NCI-H524 treated with DMSO at 0.1 percent for 48 hours (cell line): Measurements from ENCODE around the gene PRCC.
A peak's percentile ranks its signal among the peaks of the same experiment; 100 is the strongest.

Experiments
- DNase-seq: peaks from one replicate; lab custom pipeline; 2025; lab: John Stamatoyannopoulos, UW

PRCC gene

DNA sequence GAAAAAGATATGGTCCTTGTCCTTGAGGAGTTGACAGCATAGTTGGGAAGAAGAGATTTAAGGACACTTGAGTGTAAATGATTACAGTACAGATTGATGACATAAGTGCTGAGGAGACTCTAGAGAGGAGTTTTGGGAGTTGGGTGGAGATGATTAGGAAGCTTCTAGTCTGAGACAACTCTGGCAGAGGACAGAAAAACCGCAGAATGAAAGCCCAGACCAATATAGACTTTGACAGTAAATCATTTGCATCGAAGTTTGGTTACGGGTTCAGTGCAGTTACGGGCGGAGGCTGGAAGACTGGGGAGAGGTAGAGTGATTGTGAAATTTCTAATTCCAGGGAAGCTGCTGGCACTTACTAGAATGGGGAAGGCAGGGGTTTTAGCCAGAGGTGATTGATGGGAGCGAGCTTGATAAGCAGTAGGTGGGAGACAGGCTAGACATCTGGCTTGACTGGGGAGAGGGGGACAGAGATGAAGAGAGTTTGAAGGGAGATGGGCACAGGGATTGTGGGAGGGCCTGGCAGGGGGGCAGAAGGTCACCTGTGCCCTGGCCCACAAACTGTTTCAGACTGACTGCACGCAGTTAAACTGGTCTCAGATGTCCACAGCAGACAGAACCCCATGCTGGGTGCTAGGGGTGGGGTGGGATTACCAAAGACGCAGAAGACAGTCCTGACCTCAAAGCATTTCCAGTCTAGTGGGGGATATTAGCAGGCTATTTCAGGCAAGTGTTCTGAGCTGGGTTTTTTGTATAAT, 29.2 kb downstream of the PRCC start:
- no peak for DNase-seq

DNA sequence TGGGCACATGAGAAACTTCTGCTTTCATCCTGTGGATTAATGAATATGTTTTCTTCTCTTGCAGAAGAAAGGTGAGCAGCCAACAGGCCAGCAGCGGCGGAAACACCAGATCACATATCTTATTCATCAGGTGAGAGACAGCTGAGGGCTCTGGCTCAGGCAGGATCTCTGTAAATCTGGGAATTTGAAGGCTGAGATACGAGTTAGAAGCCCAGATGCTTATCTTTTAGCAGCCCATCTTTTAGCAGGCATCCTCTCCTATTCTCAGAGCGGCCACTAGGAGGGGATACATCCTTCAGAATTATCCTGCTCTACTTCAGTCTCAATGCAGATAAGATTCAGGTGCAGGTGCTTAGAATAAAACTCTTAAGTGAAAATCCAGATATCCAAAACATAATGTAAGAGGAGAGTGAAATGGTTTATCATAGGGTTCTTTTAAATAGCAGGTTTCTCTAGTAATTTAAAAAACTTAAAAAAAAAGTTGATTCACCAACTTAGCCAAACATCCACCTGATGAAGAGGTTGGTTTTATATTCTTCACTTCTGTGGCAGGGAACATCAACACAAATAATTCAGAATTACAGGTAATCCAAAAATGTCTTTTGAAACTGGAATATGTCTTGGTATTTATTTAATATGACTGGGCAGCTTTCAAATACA, 30.0 kb downstream of the PRCC start:
- DNase-seq: no peak

DNA sequence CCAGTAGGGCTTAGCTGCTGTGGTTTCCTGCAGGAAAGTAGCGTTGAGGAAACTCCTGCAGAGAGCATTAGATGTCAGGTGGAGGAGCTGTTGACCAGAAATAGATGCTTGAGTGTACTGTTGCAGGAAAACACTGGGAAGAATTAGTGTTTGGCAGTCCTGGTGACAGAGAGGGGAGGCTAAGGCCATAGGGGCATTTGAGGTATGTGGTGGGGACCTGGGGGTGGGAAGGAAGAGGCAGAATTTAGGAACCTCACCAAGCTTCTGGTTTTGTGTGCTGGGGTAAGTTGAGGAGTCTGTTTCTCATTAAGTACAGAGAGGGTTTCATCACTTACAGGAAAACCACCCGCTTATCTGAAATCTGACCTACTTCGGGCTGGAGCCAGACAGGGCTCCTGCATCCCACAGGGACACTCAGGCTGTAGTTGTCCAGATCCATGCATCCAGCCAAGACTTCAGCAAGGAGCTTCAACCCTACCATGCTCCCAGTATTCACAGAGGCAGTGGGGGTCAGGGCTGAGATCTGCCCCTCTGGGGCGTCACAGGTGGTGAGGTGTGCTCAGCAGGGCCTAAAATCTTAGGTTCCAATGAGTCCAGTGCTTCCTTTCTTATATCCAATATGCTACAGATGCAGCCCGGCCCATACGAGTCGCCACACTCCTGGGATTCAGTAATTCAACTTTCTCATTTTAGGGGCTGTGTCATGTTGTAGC, 34.2 kb downstream of the PRCC start:
- no peak for DNase-seq

DNA sequence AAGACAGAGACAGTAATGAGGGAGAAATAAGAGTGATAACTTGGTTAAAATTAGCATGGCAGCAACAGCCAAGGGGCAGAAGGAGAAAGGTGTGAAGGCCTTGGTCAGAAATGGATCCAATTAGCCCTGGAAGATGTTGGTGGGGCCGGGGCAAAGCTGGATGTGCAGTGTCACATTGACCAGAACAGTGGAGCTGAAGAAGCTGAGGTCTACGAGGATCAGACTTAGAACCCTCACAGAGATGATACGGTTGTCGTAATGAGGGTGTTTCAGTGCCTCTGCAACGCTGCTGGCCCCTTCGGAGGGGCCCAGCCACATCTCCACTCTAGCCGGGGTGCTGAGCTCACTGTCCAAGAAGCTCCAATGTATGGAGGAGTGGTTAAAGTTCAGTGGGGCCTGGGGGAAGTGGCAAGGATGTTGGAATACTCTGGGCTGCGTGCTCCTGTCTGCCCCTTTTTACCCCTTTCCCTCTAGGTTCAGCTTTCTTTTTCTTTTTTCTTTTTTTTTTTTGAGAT, 35.1 kb downstream of the PRCC start:
- DNase-seq: no peak

DNA sequence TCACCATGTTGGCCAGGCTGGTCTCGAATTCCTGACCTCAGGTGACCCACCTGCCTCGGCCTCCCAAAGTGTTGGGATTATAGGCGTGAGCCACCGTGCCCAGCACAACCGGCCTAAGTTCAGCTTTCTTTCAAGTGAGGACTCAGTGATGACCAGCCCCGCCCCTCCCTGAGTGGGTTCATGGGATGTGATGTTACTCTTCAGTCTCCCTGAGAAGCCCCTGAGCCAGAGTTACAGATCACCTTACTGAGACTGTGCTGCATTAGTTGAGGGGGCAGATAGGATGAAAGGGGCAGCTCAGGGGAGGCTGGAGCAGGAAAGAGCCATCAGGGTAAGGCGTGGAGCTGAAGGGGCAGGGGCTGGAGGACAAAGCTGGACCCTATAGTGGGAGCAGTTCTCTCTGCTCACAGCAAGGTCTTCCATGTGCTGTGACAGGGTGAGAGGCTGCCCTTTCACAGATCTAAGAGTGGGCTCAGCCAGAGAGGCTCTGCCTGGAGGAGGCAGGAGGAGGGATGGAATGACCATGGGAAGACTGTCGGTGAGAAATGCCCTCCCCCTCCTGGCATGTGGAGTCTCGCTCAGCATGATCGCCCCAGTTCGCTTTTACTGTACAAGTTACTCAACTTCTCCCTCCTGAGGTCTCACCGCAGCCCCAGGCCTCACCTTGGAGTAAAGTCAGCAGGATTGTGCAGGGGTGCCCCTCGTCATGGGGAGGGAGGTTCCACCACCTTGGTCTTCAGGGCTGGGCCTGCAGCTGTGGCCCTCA, 35.9 kb downstream of the PRCC start:
- no peak for DNase-seq

DNA sequence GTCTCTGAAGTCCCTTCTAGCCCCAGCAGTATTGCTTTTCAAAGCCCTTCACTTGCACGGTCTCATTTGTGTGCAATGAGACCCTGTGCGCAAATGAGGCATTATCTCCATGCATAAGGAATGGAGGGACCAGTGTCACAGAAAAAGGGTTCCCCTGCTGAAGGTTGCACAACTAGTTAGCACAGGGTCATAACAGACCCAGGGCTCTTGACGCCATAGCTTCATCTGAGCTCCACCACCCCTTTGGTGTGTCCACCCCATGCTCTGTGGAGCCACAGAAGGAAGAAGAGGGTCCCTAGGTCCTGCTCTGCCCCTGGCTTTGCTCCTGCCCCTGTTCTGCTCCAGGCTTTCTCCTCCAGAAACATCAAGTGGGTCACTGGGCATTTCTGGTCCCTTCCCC, 36.7 kb downstream of the PRCC start:
- no peak for DNase-seq

DNA sequence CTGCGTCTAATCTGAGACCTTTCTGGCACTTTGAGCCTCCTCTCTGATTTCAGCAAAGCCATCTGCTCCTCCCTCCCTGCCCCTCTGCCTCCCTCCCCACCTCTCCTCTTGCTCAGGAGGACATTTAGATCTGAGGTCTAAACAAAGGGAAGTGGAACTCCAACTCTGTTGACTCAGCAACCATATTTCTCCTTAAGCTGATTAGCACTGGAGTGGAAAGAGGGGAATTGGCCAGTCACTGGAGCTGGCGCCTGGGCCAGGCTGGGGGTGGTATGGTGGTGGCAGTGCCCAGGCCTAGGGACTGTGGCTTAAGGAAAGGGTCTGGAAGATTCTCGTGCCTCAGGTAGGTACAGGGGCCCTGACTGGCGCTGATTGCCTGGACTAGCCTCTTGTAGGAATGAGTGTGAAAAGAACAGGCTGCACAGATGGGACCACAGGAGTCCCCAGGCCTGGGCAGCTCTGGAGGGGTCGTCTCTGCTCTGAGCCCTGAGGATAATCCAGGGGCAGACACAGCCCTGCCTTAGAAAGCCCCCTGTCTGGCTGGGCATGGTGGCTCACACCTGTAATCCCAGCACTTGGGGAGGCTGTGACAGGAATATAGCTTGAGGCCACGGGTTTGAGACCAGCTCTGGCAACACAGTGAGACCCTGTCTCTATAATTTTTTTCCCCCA, 37.4 kb downstream of the PRCC start:
- DNase-seq: peak; percentile 85

DNA sequence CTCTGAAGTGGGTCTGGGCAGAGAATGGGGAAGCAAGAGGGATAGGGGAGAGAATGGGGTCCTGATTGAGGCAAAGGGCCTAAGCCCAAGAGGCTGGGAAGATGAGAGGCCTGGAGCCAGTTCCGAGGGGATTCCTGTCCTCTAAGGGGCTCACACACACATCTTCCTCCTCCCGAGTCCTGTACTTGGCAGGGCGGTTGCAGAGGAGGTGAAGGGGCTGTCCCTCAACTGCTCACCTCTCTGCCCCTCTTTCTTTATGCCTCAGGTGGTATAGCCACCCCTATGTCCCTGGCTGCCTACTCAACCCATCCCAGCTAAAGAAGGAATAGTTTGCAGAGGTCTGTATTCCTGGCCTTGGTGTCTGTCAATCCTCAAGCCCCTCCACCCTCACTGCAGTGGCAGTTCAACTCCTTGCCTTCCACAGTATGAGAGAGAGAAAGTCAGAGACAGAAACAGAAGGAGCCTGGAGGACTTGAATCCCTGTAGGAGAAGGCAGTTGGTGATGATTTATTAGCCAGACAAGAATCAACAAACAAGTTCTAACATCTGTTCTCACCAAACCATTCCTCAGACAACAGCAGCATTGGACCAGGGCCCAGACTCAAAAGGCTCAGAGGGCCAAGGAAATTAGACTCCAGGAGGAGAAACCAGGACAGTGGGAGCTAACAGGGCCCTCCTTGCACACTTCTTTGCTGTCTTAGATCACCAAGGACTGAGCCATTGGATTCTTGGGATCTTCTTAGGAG, 38.6 kb downstream of the PRCC start:
- peak; percentile 63 for DNase-seq

DNA sequence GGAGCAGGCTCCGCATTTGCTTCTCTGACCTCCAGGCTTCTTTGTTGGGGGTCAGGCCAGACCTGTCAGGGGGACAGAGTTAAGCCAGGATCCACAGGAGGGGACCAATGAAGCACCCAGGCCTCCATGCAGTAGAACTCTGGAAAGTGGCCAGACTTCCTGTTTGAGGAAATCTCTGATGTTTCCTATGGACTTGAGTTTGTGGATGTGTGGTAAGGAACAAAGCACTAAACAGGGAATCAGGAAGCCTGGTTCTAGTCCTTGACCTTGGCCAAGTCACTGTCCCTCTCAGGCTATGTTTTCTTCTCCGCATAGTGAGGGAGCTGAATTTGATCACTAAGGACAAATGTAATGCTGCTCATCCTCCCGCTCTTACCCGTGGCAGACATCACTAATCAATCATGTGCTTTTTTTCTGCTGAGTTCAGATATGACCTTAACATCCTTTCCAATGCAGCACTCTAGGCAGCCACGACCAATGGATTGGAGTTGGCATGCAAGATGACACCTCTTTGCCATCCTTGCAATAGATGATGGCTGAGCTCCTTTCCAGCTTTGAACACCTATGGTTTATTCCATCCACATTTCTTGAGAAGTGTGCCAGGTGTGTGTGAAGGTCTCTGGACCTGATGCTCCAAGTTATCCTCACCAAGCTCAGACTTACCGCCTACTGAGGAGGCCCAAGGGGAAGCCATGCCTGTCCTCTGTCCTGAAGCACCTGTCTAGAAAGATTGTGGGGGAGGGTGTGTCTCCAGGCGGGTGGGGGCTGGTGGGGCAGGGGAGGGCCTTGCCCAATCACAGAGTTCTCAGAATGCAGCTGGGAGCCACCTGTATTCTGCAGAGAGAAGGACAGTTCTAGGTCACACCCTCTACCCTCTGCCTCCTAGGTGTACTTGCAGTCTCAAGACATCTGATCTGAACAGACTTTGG, 39.4 kb downstream of the PRCC start:
- no peak for DNase-seq

DNA sequence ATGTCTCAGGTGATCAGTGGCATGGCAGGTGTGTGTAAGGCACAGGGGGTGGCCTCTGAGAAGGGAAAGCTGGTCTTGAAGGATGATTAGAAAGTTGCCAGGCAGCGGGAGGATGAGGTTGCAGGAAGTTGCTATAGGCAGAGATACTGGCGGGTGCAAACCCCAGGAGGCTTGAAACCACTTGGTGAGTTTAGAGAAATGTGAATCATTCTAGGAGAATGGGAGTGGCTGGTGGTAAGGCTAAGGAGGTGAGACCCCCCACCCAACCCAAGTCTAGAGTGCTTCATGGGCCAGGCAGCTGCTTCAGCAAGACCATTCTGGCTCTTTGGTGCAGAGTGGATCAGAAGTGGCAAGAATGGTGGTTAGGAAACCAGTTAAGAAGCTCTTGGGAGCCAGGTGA, 40.3 kb downstream of the PRCC start:
- no peak for DNase-seq

DNA sequence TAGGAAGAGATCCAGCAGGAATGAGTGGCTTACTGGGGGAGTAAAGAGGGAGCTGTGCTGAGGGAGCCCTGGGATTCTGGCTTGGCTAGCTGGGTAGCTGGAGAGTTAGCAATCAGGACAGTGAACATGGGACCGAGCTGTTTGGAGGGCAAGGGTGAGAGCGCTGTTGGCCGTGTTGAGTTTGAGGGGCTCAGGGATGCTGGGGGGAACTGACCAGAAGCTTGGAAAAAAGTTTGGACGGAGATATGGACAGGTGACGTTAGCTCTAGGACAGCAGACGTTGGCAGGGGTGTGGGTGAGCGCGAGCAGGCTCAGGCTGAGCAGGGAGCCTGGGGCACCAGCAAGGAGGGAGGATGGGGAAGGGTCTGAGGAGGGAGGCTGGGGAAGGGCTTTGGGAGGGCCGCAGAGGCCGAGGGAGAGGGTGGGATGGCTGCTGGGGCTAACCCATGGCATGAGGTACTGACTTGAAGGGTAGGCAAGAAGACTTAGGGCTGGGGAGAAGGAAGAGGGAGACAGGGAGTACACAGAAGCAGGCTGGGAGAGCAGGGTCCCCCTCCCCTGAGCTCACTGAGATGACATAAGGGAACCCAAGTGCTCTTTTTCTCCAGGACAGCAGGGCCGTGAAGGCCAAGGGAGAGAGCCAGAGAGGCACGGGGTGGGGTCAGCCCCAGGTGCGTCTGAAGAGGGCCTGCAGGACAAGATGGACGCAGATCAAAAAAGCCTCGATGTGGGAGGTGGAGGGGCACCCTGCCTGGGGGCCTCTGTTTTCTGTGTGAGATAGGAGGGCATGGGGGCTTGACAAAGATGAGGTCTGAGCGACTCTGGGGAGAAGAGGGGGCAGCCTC, 41.1 kb downstream of the PRCC start:
- no peak for DNase-seq

DNA sequence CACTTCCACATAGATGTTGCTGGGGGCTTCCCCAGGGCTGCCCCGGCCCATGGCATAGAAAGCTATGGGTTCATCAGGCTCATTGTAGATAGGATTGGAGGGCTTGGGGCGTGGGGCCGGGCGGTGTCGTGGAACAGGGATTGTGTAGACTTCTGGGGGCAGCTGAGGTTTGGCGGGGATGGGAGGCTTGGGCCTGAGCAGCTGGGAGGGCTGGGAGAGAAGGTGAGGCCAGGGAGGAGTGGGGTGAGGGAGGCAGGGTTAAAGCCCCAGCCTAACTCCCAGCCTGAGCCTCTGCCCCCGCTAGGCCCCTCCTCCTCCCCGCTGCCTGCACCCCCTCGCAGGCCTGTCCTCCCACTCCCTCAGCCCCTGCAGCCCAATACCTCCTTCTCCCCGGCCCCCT, 41.9 kb downstream of the PRCC start:
- DNase-seq: no peak

DNA sequence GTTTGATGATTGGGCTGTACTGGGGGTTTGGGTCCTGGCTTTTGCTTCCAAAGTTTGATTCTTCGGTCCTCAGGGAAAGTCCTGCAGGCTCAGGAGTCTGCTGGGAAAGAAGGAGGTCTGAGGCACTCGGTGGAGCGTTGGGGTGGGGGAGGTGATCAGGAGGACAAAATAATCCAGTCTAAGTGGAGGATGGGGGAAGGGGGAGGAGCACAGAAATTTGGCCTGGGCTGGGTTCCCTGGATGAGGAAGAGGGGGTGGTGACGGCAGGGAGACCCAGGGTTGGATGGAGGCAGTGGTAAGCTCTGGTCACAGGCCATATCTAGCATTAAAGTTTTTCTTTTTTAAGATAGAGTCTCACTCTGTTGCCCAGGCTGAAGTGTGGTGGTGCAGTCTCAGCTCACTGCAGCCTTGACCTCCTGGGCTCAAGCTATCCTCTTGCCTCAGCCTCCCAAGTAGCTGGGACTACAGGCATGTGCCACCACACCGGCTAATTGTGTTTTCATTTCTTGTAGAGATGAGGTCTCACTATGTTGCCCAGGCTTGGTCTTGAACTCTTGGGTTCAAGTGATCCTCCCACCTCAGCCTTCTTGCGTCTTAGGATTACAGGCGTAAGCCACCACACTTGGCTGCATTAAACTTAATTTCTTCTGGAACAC, 42.5 kb downstream of the PRCC start:
- no peak for DNase-seq

DNA sequence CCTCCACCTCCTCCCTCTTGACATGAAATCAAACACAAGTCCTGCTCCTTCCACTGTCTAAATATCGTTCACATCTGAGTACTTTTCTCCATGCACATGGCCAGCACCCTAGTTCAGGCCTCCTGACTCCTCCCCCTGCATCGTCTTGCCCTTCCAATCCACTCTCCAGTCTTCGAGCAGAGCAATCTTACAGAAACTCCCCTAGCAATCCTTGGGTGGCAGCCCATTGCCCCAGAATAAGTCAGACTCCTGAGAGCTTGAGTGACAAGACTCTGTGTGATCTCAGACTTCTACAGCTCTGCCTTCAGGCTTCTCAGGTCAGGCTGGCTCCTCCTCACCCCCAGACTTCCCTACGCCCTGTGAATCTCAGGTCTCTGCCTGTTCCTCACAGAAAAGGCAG, 43.8 kb downstream of the PRCC start:
- no peak for DNase-seq

DNA sequence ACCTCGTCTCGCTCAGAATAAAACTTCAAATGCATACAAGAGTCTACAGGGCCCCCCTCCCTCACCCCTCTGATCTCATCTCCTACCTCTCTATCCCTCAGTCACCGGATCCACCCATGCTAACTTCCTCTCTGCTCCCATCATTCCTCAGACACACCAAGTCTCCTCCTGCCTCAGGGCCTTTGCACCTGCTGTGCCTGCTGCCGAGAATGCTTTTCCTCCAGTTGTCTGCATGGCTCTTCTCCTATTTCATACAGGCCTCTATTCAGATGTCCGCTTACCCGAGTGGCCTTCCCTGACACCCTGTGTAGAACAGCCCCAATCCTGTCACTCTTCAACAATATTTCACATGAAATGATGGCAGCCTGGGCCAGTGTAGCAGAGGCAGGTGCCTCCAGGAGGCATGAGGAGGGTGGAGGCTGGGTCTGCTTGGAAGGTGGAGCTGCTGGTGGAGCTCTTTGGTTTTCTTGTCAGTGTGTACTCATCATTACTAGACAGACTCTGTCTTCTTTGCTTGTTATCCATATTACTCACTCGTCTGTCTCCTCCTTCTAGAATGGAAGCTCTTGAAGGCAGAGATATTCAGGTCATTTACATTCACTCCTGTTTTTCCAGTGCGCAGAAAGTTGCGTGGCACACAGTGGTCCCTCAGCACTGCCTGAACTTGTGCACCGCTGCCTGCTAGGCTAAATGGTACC, 45.1 kb downstream of the PRCC start:
- DNase-seq: no peak

DNA sequence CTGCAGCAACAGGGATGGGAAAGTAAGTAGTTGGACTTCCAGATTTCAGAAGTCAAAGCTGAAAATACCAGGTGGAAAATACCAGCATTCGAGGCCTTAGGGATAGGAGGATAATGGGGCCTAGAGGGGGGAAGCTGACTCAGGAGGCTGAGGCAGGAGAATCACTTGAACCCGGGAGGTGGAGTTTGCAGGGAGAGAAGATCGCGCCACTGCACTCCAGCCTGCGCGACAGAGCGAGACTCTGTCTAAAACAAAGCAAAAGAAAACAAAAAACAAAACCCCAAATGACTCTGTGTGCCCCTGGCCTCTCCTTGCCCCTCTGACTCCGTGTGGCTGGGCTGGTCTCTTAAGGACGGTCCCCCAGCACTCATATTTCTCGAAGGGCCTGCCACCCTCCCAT, 46.0 kb downstream of the PRCC start:
- DNase-seq: no peak

DNA sequence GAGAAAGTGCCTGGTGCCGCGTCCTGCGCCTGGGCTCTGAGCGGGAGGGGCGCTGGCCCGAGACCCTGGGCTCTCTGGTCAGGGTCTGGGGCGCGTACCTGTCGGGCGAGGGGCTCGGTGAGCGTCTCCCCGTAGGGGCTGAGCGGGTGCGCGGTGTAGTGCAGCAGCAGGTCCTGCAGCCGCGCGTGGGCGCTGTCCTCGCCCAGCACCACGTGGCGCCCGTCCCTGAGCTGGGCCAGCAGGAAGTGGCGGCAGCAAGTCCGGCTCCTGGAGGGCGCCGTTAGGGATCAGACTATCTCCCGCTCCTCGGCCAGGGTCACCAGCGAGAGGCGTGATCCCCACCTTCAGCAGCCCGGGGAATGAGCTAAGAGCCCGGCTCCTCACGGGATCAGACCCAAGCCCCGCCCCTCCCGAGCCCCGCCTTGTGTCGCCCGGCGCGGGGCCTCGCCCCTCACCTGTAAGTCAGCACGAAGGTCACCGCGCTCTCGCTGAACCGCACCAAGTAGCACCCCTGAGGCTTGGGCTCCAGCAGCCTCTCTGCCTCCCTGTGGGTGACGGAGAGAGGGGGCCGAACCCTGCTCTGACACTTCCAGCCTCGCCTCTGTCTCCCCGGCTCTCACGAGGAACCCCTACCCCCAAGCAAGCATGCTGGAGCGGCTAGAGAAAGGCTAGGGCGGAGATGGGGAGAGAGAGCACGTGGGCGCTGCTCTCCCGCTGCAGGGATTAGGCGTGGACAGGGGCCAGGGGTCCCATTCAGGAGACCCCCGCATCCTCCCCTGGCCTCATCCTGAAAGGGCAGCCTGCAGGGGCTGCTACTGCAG, 46.6 kb downstream of the PRCC start:
- no peak for DNase-seq
